GM21381 (cell line): ENCODE measurements around the gene ANXA1.
A peak's percentile ranks its signal among the peaks of the same experiment; 100 is the strongest.
"Not testable (repeated sequence)": the region's sequence is repeated elsewhere in the genome, so short reads cannot be mapped to it uniquely, and the experiment has no call there.

ENCODE experiments used
- ATAC-seq: cut with Tn5 transposase; IDR thresholded peaks from one replicate; pipeline ENCODE4 v1.9.1; 2021; ENCODE audit warnings: mild to moderate bottlenecking, moderate library complexity; ENCODE audit not compliant: unreplicated experiment

Gene ANXA1

DNA sequence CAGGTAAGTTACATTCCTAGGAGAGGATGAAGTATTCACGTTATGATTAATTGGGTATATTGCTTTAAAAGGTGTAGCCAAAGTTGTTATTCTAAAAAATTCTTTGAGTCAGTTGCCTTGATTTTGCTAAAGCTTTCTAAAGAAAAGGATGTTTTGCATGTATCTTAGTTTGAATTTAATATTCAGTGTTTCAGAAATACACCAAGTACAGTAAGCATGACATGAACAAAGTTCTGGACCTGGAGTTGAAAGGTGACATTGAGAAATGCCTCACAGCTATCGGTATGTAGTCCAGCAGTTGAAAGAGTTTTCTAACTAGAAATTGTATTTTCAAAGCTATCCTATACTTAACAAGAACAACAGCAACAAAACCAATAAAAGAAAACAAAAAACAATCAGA, 14.2 kb downstream of the ANXA1 start:
- no peak for ATAC-seq

DNA sequence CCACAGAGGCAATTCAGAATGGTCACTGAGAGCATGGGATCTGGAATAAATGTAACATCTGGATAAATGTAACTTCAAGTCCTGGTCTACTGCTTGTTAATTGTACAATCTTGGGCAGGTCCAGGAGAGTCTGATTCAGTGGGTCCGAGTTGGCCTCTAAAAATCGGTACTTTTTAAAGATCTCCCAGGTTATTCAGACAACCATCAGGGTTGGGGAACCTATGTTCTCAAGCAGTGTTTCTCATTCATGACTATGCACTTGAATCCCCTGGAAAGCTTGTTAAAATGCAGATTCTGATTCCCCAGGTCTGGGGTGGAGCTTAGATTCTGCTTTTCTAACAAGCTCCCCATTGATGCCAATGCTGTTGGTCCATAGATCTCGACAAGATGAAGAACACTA, 14.8 kb downstream of the ANXA1 start:
- no peak for ATAC-seq

- ATAC-seq = no peak
These were observed 15.9 kb downstream of the ANXA1 start for GRCh38 chr9:73167614-73168013.

GRCh38 chr9:73168298-73168934, 16.8 kb downstream of the ANXA1 start:
- ATAC-seq = no peak

DNA sequence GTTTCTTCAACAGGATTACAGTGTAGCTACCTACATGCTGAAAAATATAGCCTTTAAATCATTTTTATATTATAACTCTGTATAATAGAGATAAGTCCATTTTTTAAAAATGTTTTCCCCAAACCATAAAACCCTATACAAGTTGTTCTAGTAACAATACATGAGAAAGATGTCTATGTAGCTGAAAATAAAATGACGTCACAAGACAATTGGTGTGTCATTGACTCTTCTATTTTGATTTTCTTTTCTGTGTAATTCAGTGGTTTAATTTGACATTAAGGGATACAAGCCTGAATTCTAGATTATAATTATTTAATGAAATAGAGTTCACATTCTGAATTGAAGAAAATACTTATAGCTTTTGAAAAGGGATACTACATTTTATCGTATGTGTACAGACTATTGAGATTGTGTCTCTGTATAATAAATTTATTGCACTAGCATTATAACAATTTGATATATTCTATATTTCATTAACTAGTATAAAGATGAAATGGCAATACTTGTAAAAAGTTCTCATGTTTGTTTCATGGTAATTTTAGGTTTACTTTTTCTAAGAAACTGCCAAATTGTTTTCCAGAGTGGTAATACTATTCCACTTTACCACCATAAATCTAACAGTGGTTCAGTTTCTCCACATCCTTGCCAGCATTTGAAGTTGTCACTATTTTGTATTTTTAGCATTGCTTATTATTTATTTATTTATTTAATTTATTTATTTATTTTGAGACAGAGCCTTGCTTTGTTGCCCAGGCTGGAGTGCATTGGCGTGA, 18.7 kb downstream of the ANXA1 start:
- no peak for ATAC-seq

GRCh38 chr9:73172901-73173215, 21.2 kb downstream of the ANXA1 start:
- ATAC-seq = no peak

- ATAC-seq = no peak
These were observed 22.1 kb downstream of the ANXA1 start for GRCh38 chr9:73173557-73174329.

DNA sequence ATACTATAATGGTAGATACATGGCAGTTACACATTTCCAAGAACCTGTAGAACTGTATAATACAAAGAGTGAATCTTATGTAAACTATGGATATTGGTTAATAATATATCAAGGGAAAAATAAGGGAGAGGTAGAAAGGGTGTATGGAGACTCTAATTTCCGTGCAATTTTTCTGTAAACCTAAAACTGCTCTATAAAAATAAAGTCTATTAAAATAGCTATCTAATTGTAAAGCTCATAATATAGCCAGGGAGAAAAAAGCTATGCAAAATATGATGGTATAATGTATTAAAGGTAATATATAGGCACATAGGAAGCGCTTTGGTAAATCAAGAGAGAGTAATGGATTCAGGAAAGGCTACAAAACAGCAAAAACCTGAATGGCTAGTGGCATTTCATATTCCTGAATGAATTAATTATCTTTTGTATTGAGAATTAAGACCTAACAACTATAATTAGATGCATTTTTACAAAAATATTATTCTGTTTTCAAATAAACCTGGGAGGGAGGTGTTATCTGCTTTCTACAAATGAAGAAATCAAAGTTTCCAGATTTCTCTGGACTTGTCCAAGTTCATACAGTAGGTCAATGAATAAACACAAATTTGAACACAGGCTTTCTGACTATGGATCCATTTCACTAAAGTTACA, 22.8 kb downstream of the ANXA1 start:
- ATAC-seq = no peak

DNA sequence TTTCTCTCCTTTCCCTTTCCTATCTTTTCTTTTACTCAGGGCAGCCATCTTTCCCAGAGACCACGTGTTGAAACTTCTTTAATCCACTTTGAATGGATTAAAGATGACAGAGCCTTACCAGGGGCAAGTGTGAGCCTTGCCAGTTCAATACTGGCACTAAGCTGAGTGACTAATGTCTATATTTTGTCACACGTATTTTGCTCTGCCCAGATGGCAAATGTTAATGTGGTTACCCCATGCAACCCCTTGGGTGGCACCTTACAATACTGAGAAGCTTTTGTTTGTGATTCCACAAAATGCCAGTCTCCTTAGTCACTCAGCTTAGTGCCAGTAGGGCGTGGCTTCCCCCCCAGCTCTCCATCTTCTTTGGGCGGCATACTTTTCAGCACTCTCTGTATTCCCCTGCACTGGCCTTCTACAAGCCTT, 24.8 kb downstream of the ANXA1 start:
- no peak for ATAC-seq

- ATAC-seq = no peak
These were observed 26.4 kb downstream of the ANXA1 start for GRCh38 chr9:73178044-73178443.

- no peak for ATAC-seq
These were observed 27.9 kb downstream of the ANXA1 start for GRCh38 chr9:73179589-73179988.

- no peak for ATAC-seq
These were observed 28.7 kb downstream of the ANXA1 start for GRCh38 chr9:73180403-73180802.

DNA sequence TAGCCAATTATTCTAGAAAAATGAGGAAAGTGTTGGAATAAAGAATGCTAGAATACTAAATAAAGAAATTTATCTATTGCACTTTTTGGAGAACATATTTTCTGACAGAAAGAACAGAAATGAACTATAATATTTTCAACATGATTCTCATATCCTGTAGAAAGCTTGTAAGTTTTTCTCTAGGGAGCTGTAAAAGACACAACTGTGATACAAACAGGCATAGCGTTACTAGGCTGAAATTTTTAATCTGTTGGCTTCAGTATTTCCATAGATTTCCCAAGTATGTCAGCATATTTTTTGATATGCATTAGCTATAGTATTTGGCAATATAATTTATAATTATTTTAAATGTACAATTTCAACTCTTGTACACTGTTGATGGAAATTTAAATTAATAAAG, 31.3 kb downstream of the ANXA1 start:
- ATAC-seq = no peak

DNA sequence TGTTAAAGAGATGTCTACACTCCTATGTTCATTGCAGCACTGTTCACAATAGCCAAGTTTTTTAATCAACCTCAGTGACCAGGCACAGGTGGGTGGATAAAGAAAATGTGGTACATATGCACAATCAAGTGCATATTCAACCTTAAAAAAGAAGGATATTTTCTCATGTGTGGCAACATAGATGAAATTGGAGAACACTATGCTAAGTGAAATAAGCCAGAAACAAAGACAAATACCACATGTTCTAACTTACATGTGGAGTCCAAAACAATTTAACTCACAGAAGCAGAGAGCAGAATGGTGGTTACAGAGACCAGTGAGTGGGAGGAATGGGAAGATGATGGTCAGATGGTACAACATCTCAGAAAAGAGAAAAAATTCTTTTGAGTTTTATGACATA, 31.8 kb downstream of the ANXA1 start:
- no peak for ATAC-seq

DNA sequence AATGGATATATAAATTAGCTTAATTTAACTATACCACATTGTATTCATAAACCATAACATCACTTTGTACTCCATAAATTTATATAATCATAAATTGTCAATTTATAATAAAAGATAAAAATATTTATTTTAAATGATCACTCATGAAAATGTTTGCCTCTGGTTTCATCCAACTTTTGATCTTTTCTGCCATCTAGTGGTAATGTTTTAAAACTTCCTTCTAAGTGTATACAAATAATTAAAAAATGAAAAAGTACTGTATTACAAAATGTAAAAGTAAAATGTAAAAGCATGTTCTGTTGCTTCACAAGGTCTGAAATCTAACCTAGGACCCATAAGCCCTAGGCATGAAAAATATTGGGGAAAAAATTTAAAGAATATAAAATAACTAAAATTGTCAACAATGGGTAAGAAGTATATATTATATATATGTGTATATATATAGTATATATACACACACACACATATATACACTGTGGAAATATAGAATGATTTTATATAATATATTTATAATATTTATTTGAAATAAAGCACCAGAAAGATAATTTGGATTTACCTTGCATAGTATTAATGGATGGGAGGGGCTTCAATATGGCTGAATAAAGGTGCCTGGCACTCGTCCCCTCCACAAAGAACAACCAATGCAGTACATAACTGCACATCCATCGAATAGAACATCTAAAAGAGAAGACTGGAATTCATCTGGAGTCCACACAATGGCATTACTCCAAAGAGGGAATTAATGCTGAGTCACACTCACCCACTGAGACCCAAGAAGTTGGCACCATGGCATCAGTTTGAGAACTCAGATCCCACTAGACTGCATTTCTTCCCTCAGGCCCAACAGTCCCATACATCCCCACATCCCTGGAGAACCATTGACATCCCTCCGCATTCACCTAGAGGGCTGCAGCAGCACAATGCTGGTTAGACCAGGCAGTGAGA, 32.5 kb downstream of the ANXA1 start:
- ATAC-seq = no peak

- not testable (repeated sequence) for ATAC-seq
These were observed 39.4 kb downstream of the ANXA1 start for GRCh38 chr9:73191109-73191508.

- no peak for ATAC-seq
These were observed 42.6 kb downstream of the ANXA1 start for GRCh38 chr9:73194284-73194683.

DNA sequence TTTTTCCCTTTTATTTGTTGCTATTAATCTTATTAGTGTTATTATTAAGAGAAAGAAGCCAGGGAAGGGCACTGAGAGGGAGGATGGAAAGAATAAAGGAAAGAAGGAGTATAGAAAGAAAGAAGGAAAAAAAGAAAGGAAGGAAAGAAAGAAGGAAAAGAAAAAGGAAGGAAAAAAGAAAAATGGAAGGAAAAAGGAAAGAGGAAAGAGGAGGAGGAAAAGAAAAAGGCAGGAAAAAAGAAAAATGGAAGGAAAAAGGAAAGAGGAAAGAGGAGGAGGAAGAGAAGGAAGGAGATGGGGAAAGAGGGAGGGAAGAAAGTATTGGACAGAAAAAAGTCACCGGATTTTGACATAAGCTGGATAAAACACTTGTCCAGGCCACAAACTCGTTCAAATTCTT, 47.8 kb downstream of the ANXA1 start:
- no peak for ATAC-seq

DNA sequence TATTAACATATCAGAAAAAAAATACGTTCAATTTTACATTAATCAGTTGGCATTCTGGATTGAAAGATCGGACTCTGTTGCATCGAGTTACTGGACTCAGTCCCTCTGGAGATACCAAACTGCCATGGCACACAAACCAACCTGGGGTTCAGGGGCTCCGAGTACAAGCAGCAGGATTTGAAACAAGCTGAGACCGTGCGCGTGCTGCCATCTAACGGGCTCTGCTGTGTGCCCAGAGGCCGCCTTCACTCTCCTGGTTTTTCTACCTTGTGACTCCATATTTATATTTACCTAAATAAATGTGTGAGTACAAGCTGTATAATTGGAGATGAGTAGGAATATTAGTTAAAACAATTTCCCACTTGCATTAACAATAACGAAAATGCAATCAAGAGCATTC, 48.2 kb downstream of the ANXA1 start:
- no peak for ATAC-seq

DNA sequence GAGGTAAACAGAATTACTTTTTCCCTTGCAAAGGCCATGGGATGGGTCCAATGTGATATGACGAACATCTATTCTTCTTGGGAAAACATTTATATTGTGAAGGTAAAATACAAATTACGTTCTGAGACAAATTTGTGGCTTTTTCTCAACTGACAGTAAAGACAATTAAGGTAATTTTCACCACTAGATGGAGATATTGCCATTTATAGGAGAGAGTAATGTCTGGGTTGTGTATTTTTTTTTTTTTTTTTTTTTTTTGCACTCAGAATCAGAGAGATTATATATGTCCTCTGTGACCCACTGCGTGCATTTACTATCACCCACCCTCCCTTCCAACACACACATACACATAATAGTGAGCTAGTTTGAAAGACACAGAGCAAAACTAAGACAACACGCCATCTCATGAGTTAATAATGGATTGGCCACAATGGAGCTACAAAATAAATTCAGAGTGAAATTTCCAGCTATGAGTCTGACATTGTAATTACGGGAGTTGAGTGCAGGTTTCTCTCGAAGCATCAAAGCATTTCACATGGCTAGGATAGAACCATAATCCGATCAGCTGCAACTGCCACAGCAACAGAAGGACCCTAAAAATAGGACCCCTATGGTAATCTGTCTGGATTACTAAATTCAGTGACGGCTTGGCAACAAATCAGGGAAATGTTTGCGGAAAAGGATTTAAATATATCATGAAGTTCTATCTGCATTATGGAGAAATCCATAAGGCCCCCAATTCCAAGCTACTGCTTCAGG, 49.2 kb downstream of the ANXA1 start:
- ATAC-seq = peak; percentile 48
